Activated naive CD4-positive, alpha-beta T cell treated with anti-CD3 and anti-CD28 coated beads for 36 hours (primary cell): Measurements from ENCODE around the gene CDH6. TPM values are rescaled to one million over a fixed set of nuclear protein-coding genes. Genes with fewer than 3 reads are reported as not detected.
"Not testable (repeated sequence)": the region's sequence is repeated elsewhere in the genome, so short reads cannot be mapped to it uniquely, and the experiment has no call there.

Experiments
- CTCF ChIA-PET: fragments of 350-600 bp; sonication (Branson Sonifier 250); formaldehyde crosslinking; loops from one replicate; lab custom pipeline; 2021; ENCODE audit warnings: antibody characterized with exemption; lab: Charles Lee
- DNase-seq: peaks from one replicate; pipeline ENCODE4 v3.0.0-alpha.2; 2020
- H3K27ac Mint-ChIP-seq: one replicate; pipeline ENCODE4 v1.8.0; 2021; ENCODE audit warnings: mild to moderate bottlenecking, mixed read lengths
- H3K27me3 Mint-ChIP-seq: one replicate; pipeline ENCODE4 v1.8.0; 2021; ENCODE audit warnings: low read depth, mixed read lengths
- H3K36me3 Mint-ChIP-seq: one replicate; pipeline ENCODE4 v1.8.0; 2021; ENCODE audit warnings: low read depth, mixed read lengths
- H3K4me1 Mint-ChIP-seq: one replicate; pipeline ENCODE4 v1.8.0; 2021; ENCODE audit warnings: low read depth, mixed read lengths
- H3K4me3 Mint-ChIP-seq: one replicate; pipeline ENCODE4 v1.8.0; 2021; ENCODE audit warnings: mild to moderate bottlenecking, moderate library complexity, mixed read lengths
- H3K9me3 Mint-ChIP-seq: one replicate; pipeline ENCODE4 v1.8.0; 2021; ENCODE audit warnings: mixed read lengths
- intact Hi-C: fragments of 100-400 bp; cut with micrococcal nuclease; formaldehyde crosslinking; loops from one replicate; pipeline ENCODE4 v1.15.1; 2023
- total RNA-seq, 2 experiments: library from RNA; stranded (reverse); gene quantifications; one replicate each; pipeline ENCODE4 v1.2.3, GENCODE V29; 2021

Gene CDH6
- total RNA-seq, 2 experiments from 2014 or later, result not detected

DNA sequence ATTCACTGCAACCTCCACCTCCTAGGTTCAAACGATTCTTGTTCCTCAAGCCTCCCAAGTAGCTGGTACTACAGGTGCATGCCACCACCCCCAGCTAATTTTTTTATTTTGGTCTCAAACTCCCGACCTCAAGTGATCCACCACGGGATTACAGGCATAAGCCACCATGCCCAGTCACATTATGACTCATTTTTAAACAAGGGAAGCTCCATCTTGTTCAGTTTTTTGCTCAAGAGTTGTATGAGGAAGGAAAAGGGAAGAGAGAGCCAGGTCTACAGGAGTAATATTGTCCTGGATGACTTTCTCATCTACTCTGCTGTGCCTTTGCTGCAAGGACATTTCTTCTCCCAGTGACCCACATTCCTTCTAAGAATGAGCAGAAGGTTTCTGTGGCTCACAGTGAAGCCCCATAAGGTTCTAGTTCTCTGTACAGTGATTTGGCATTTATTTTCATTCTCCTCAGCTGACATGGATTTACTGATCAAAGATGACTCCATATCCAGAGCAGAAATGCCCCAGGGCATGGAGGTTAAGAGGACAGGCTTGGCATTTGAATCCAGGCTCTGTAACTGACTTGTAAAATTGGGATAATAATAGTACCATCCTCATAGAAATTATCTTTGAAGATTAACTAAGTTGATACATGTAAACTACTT lies 153.5 kb downstream of the CDH6 start:
- H3K9me3 Mint-ChIP-seq, result no peaks in the 10 kb centered on the region
- H3K36me3 Mint-ChIP-seq, result no peaks in the 10 kb centered on the region
- CTCF ChIA-PET, result no interaction called here
- H3K27ac Mint-ChIP-seq, result no peak overlapping the region
- H3K4me3 Mint-ChIP-seq, result no peak overlapping the region
- no peaks in the 10 kb centered on the region for H3K4me1 Mint-ChIP-seq
- DNase-seq, result no peak
- H3K27me3 Mint-ChIP-seq, result peaks cover 5% of the 10 kb centered on the region
- intact Hi-C loops, result no loop called here

DNA sequence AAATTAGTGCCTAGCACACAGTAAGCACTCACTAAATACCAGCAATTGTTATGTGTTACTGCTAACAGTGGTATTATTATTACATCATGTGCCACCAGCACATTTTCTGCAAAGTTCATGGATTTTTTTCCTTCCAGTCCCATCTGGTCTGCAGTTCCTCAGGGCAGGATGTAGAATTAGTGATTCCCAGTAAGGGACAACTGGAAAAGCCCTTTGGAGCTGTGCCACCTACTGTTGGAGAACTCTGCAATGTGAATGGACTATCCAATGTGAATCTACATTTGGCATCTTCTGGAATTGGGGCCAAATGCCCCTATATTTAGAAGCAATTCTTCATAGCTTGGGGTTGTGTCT lies 154.0 kb downstream of the CDH6 start:
- Mint-ChIP-seq H3K27me3 (peaks cover 7% of the 10 kb centered on the region), H3K4me3 (no peak overlapping the region), H3K4me1 (no peaks in the 10 kb centered on the region), H3K36me3 (no peaks in the 10 kb centered on the region), H3K27ac (no peak overlapping the region), H3K9me3 (no peaks in the 10 kb centered on the region)
- no peak for DNase-seq
- CTCF ChIA-PET, result no interaction called here
- intact Hi-C loops, result no loop called here

DNA sequence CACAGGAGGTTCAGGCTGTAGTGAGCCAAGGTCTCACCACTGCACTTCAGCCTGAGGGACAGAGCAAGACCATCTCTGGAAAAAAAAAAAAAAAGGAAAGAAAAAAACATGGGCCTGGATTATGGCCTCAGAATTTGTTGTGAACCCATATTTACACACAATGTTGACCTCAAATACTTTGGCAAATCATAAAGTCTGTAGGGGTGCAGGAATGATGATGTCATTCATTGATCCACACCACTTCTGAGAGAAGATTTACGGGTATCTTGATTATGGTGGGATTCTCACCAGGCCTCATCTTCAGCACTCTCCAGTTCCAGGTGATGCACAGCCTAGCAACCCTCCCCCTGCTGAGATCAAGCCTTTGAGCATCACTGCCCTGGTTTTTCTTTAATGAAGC lies 156.9 kb downstream of the CDH6 start:
- Mint-ChIP-seq H3K4me1 (no peaks in the 10 kb centered on the region), H3K9me3 (no peaks in the 10 kb centered on the region), H3K36me3 (no peaks in the 10 kb centered on the region), H3K27ac (no peak overlapping the region), H3K27me3 (peaks cover 7% of the 10 kb centered on the region), H3K4me3 (no peak overlapping the region)
- intact Hi-C loops, result no loop called here
- CTCF ChIA-PET, result no interaction called here
- no peak for DNase-seq

DNA sequence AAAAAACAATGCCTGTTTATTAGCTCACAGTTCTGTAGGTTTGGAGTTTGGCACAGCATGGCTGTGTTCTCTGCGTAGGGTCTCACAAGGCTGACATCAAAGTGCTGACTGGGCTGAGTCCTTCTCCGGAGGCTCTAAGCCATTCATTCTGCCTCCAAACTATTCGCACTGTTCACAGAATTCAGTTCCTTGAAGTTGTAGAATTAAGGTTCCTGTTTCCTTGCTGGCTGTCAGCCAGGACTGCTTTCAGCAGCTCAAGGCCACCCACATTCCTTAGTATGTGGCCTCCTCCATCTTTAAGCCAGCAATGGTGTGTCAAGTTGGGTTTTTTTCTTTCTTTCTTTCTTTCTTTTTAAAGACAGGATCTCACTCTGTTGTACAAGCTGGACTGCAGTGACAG lies 161.9 kb downstream of the CDH6 start:
- Mint-ChIP-seq H3K9me3 (peaks cover 2% of the 10 kb centered on the region), H3K4me3 (no peak overlapping the region), H3K4me1 (no peaks in the 10 kb centered on the region), H3K36me3 (no peaks in the 10 kb centered on the region), H3K27ac (no peak overlapping the region), H3K27me3 (peaks cover 2% of the 10 kb centered on the region)
- CTCF ChIA-PET, result no interaction called here
- no peak for DNase-seq
- intact Hi-C loops, result no loop called here

DNA sequence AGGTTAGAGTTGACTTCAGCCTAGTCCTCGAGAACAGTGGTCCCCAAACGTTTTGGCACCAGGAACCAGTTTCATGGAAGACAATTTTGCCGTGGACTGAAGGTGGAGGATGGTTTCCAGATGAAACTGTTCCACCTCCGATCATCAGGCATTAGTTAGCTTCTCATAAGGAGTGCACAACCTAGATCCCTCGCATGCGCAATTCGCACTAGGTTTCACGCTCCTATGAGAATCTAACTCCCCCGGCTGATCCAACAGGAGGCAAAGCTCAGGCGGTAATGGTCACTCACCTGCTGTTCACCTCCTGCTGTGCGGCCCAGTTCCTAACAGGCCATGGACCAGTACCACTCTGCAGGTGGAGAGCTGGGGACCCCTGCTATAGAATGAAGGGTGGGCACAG lies 163.6 kb downstream of the CDH6 start:
- Mint-ChIP-seq H3K36me3 (no peaks in the 10 kb centered on the region), H3K27ac (no peak overlapping the region), H3K27me3 (peaks cover 2% of the 10 kb centered on the region), H3K9me3 (peaks cover 2% of the 10 kb centered on the region), H3K4me3 (no peak overlapping the region), H3K4me1 (no peaks in the 10 kb centered on the region)
- CTCF ChIA-PET, result no interaction called here
- DNase-seq, result no peak
- intact Hi-C loops, result no loop called here

DNA sequence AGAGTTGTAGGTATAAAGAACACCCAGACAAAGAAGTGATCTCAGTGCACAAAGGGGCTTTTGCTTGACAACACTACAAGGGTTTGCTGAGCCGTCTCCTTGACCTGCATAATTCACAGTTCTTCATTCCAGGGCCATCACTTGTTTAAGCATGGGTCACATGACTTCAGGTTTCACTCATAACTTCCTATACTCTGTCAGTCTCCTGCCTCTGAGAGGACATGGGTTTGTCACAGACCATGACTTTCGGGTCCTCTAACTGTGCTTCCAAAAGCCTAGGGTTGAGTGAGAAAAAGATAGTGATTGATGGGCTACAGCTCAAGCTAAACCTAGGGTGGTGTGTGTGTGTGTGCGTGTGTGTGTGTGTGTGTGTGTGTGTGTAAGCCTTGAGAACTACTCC lies 166.4 kb downstream of the CDH6 start:
- peaks cover 5% of the 10 kb centered on the region for H3K9me3 Mint-ChIP-seq
- intact Hi-C loops, result no loop called here
- H3K27ac Mint-ChIP-seq, result no peak overlapping the region
- CTCF ChIA-PET, result no interaction called here
- DNase-seq, result no peak
- no peaks in the 10 kb centered on the region for H3K4me1 Mint-ChIP-seq
- H3K27me3 Mint-ChIP-seq, result peaks cover 7% of the 10 kb centered on the region
- H3K4me3 Mint-ChIP-seq, result no peak overlapping the region
- no peaks in the 10 kb centered on the region for H3K36me3 Mint-ChIP-seq

DNA sequence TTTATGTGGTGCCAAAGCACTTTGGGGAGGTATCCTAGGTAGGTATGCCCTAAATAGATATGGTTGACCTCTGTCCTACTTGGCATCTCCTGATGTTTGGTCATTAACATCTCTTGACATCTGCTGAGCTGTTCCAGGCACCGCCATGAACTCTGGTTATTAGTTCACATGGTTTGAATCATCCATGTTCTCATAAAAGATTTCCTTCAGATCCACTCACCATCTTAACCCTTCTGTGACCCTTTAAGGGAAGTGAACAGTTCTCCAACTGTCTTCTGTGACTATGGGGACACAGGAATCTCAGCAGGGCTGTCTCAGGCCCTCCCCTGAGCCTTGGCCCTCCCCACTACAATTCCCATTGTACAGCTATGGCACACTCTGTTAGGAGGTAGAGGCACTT lies 167.7 kb downstream of the CDH6 start:
- H3K9me3 Mint-ChIP-seq, result peaks cover 5% of the 10 kb centered on the region
- no peak overlapping the region for H3K4me3 Mint-ChIP-seq
- no peaks in the 10 kb centered on the region for H3K36me3 Mint-ChIP-seq
- no peak for DNase-seq
- H3K27me3 Mint-ChIP-seq, result peaks cover 7% of the 10 kb centered on the region
- H3K27ac Mint-ChIP-seq, result no peak overlapping the region
- CTCF ChIA-PET, result no interaction called here
- intact Hi-C loops, result no loop called here
- no peaks in the 10 kb centered on the region for H3K4me1 Mint-ChIP-seq

DNA sequence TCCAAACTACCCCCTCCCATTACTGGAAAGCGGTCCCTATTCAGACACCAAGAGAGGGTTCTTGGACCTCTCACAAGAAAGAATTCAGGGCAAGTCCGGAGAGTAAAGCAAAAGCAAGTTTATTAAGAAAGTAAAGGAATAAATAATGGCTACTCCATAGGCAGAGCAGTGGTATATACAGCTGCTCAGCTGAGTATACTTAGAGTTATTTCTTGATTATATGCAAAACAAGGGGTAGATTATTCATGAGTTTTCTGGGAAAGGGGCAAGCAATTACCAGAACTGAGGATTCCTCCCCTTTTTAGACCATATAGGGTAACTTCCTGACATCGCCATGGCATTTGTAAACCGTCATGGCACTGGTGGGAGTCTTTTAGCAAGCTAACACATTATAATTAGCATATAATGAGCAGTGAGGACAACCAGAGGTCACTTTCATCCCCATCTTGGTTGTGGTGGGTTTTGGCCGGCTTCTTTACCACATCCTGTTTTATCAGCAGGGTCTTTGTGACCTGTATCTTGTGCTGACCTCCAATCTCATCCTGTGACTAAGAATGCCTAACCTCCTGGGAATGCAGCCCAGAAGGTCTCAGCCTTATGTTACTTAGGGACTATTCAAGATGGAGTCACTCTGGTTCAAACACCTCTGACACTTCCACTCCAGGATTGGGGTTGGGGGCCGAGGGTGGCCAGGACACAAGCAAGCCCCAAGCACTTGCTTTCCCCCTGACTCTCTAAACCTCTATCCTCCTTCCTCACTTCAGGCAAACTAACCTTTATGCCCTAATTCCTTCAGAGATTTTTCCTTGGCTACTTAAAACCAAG lies 168.4 kb downstream of the CDH6 start:
- intact Hi-C loops, CTCF ChIA-PET, H3K4me3 Mint-ChIP-seq, DNase-seq, H3K27ac Mint-ChIP-seq, H3K9me3 Mint-ChIP-seq, H3K4me1 Mint-ChIP-seq, H3K27me3 Mint-ChIP-seq, H3K36me3 Mint-ChIP-seq: not testable (repeated sequence)

DNA sequence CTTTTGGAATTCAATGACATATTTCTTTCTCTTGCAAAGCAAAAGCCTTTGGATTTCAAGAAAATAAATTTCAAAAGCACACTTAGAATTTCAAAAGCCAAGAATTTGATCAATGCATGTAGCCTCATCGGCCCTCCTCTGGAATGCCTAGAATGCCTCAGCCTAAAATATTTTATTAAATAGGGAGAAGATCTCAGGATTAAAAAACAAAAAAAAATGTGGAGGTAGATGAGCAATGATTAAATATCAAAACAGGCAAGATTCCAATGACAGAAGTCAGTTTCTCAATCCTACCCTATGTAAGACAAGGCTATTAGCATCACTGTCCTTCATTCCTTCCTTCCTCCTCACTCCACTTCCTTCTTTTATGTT lies 169.0 kb downstream of the CDH6 start:
- Mint-ChIP-seq H3K27ac (no peak overlapping the region), H3K27me3 (peaks cover 7% of the 10 kb centered on the region), H3K9me3 (peaks cover 4% of the 10 kb centered on the region), H3K36me3 (no peaks in the 10 kb centered on the region), H3K4me1 (no peaks in the 10 kb centered on the region), H3K4me3 (no peak overlapping the region)
- CTCF ChIA-PET, result no interaction called here
- intact Hi-C loops, result no loop called here
- DNase-seq, result no peak

DNA sequence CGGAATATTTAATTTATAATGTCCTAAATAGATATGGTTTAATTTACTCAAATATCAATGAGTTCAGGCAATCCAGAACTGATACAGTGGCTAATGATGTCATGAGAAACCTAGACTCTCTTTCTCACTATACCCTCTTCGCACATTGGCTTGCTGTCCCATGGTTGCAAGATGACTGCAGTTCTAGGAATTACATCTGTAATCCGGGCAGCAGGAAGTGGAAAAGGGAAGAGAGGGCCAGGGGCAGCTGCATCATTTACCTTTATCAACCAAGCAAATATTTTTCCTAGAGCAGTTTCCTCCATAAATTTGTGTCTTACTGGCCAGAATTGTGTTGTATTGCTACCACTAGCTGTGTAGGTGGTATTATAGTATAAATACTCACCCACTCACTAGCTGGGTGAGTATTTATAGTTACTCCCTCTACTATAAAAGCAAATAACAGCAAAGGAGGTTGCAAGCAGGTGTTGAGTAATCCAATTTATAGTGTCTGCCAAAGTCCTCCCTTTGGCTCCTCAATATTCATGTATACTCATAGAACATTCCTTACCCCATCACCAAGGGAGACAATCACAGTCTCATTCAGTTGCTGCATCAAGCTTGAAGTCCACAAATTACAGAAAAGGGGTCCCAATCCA lies 169.6 kb downstream of the CDH6 start:
- Mint-ChIP-seq H3K4me3 (no peak overlapping the region), H3K4me1 (no peaks in the 10 kb centered on the region), H3K36me3 (no peaks in the 10 kb centered on the region), H3K9me3 (peaks cover 2% of the 10 kb centered on the region), H3K27me3 (peaks cover 9% of the 10 kb centered on the region), H3K27ac (no peak overlapping the region)
- DNase-seq, result no peak
- intact Hi-C loops, result no loop called here
- CTCF ChIA-PET, result no interaction called here

DNA sequence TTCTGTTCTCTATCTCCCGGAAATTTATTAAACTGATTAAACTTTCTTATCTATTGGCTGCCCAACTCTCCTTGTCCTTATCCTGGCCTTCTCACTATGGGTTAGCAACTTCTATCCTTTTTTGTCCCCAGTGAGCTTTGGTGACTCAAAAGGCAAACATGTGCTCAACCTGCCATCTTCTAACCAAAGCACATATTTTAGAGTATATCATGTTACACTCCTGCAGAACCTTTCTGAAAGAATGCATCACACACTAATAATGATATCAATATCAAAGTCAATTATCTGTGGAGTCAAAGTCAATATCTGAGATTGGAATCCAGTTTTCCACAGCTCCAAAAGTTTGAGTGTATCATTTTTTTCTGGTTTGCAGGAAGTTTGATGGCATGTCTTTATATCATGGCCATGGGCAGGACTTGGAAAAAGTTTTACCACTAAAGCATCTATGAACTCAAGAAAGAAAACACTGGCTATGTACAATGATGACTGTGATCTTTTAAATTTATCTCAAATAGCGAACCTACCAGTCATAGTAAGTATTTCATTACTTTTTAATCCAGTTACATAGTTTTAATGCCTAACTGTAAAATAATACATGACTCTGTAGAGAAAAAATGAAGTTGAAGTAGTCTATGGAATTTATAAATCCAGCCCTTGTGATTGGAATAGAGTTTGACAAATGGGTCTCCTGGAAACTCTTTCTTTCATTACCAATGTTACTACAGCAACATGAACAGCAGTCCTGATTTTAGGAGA lies 171.6 kb downstream of the CDH6 start:
- Mint-ChIP-seq H3K27me3 (peaks cover 13% of the 10 kb centered on the region), H3K36me3 (no peaks in the 10 kb centered on the region), H3K4me3 (no peak overlapping the region), H3K27ac (no peak overlapping the region), H3K9me3 (peaks cover 2% of the 10 kb centered on the region), H3K4me1 (no peaks in the 10 kb centered on the region)
- DNase-seq, result no peak
- CTCF ChIA-PET, result no interaction called here
- intact Hi-C loops, result no loop called here

DNA sequence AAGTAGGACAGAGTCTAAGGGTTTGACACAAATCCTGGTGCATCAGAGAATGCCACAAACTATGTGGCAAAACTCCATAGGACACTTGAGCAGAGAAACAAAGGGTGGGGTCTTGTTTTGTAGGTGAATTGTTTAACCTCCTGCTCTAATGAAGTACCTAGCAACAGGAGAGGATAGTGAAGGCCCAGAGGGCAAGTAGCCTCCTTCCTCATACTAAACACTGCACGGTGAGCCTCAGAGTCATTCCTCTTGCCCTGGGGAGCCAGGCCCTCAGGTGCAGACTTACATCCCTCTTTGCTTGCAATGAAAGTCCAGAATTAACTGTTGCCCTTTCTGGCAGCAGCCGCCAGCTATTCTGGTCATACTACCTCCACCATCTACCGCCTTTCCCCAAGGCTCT lies 172.3 kb downstream of the CDH6 start:
- Mint-ChIP-seq H3K9me3 (peaks cover 2% of the 10 kb centered on the region), H3K36me3 (no peaks in the 10 kb centered on the region), H3K4me3 (no peak overlapping the region), H3K27ac (no peak overlapping the region), H3K27me3 (peaks cover 13% of the 10 kb centered on the region), H3K4me1 (no peaks in the 10 kb centered on the region)
- CTCF ChIA-PET, result no interaction called here
- intact Hi-C loops, result no loop called here
- no peak for DNase-seq
